ENCODE results near the gene TTC33. TPM values are rescaled to one million over a fixed set of nuclear protein-coding genes. Genes with fewer than 3 reads are reported as not detected.

TTC33 gene
- total RNA-seq, 1 donor: 18.6 TPM

DNA sequence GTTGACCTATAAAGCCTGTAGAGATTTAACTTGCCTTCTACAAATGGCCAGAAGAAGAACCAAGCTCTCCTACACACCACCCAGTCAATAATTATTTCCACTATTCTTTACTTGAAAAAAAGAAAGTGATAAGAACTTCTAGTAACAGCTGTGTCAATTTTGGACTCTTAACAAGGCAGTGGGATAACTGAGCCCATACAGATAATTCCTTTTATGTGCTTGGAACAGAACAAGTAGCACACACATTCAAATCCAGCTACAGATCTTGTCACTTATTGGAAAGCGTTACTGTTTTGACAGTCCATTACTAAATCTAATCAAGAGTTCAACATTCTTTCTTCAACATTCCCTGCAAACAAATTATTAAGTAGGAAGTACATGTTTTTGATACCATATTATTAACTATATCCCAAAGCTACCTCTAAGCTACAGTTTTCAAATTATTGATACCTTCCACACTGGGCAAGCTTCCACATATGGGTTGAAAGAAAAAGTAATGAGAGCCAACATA is 69.7 kb downstream of the TTC33 start:
- no peak for TF ChIP-seq CTCF (IDR thresholded peaks at IDR 0.05; ENCODE audit: insufficient read depth, low read depth, low read length)
- no peak overlapping the region for H3K4me3 ChIP-seq (ENCODE audit: low read depth, low read length)
- no peak for DNase-seq (ENCODE audit: low read depth)

GRCh38 chr5:40685193-40685592 is 70.6 kb downstream of the TTC33 start:
- no peak overlapping the region for H3K4me3 ChIP-seq (ENCODE audit: low read depth, low read length)
- no peak for TF ChIP-seq CTCF (IDR thresholded peaks at IDR 0.05; ENCODE audit: insufficient read depth, low read depth, low read length)
- peak; percentile 42 for DNase-seq (ENCODE audit: low read depth)

GRCh38 chr5:40683305-40683704 is 72.5 kb downstream of the TTC33 start:
- peak overlapping the region; percentile 16 for H3K4me3 ChIP-seq (ENCODE audit: low read depth, low read length)
- no peak for DNase-seq (ENCODE audit: low read depth)
- no peak for TF ChIP-seq CTCF (IDR thresholded peaks at IDR 0.05; ENCODE audit: insufficient read depth, low read depth, low read length)

GRCh38 chr5:40682154-40683017 is 73.4 kb downstream of the TTC33 start:
- DNase-seq (ENCODE audit: low read depth): no peak

GRCh38 chr5:40681363-40682153 is 74.2 kb downstream of the TTC33 start:
- DNase-seq (ENCODE audit: low read depth): no peak
- no peak for TF ChIP-seq CTCF (IDR thresholded peaks at IDR 0.05; ENCODE audit: insufficient read depth, low read depth, low read length)
- H3K4me3 ChIP-seq (ENCODE audit: low read depth, low read length): peak overlapping the region; percentile 71

More at GRCh38 chr5:40682154-40683017, 73.4 kb downstream of the TTC33 start:
- TF ChIP-seq CTCF (IDR thresholded peaks at IDR 0.05; ENCODE audit: insufficient read depth, low read depth, low read length): no peak
- peak overlapping the region; percentile 71 for H3K4me3 ChIP-seq (ENCODE audit: low read depth, low read length)

- TF ChIP-seq CTCF (IDR thresholded peaks at IDR 0.05; ENCODE audit: insufficient read depth, low read depth, low read length): no peak
- peak overlapping the region; percentile 71 for H3K4me3 ChIP-seq (ENCODE audit: low read depth, low read length)
- DNase-seq (ENCODE audit: low read depth): no peak
These were observed 74.9 kb downstream of the TTC33 start for GRCh38 chr5:40680741-40681362.

Measured in fibroblast of villous mesenchyme (primary cell).